G401.6 (cell line): ENCODE measurements around the gene DOCK4.
"Not testable (repeated sequence)": the region's sequence is repeated elsewhere in the genome, so short reads cannot be mapped to it uniquely, and the experiment has no call there.

Experiments
- FAIRE-seq: peaks from 2 replicates; lab custom pipeline; 2012; peaks lifted over from hg19 to GRCh38; lab: Jason Lieb, UNC

DOCK4 gene

DNA sequence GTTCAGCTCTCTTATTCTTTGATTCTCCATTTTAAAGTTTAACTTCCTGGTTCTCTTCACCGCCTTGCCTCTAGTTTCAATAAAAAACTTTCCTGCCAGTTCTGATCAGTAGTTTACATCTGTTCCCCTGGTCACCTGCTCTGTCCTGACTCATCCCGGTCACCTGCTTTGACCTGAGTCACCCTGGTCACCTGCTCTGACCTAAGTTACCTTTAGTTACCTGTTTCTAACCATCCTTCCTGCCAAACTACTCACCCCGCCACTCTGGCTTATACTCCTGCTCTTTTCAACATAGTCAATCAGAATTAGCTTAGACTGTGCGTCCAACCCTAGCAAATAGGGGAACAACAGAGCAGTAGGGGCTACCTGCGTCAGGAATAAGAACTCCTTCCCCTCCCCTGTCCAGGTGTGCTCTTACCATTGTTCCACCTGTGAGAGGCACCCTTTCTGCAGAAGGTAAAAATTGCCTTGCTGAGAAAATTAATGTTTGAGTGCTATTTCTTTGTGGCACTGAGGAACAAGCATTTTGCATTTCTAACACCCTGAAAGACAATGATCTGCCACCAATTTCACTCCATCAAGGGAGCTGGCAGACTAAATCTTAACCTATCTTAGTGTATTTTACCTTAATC lies 263.6 kb downstream of the DOCK4 start:
- no peak for FAIRE-seq

DNA sequence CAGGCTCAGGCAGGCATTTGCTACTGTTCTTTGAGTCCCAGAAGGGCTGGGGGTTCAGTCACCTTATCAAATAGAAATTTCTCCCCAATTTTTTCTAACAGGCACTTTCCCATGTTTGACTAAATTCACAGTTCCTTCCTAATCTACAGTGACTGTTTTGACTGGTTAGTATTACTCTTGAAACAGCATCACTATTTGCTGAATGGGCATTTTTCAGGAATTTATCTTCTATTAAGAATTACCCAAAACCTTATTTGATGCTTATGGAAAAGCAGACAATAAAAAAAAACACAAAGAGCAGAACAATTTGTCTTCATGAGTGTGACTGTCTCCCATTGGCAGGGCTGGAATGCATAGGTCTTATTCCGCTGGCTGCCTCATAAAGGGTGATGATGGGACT lies 269.0 kb downstream of the DOCK4 start:
- FAIRE-seq, result no peak

DNA sequence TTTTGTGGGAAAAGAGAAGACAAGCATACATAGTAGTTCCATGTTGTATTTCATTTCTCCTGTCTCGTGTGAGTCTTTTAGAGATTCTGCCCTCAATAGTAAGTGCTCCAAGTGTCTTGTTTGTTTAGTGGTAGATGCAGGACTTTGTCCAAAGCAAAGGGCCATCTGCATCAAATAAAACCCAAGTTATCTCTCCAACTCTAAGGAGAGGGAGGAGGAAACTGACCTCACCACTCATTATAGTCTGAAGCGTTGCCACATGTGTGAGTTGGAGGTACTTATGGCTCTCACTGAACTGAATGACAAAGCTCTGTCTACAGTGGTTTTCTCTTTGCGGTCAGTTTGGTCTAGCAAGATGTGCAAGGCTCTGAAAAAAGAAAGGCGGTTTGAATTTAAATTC lies 272.6 kb downstream of the DOCK4 start:
- no peak for FAIRE-seq

DNA sequence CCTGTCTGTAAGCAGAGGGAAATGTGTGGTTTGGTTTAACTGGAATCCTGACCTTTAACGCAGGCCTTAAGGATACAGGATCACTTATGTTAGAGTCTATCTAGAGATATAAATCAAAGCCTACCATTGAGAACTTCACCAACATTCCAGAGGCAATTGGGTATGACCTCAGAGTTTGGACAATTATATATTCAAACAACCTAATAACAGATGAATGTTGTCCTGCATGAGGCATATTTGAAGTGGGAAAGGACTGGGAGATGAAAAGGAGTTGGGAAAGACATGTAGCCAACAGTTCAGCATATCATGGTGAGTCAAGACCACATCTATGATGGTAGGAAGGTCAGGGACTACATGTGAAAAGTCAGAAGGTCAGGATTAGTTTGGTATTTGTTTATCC lies 274.2 kb downstream of the DOCK4 start:
- no peak for FAIRE-seq

DNA sequence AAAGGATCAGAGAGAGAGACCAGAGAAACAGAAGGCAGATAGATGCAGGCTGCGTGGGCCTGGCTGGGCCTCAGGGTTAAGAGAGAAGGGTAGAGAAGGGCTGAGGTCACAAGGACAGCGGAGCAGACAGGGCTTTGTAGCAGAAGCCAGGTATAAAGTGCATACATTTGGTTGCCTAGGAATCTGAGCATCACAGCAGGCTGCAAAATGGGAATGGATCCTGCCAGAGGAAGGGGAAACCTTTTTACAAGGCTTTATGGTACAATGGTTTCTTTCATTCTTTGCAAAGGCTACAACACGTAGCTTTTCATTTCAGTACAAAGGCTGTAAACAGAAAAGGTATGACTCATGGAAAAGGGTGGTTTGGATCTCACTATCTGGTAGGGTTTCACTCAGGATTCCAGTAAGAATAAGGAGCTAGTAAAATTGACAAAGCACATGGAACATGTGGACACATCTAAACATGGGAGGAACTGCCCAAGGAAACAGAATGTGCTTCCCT lies 275.1 kb downstream of the DOCK4 start:
- FAIRE-seq, result no peak

DNA sequence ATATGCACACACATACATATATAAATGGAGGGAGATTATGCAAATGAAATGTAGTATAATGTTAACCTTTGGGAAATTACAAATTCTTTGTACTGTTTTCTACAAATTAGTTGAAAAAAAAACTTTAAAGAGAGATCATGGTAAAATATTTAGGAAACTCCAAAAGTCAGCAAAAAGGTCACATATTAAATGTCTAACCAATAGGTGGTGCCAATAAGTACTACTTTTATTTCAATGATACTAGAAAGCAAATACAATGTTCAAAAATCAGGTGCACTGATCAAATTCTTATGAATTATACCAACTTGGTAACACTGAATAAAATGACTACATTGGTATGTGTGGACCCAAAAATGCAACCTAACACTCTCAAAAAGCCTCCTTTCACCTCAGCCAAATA lies 276.9 kb downstream of the DOCK4 start:
- no peak for FAIRE-seq

DNA sequence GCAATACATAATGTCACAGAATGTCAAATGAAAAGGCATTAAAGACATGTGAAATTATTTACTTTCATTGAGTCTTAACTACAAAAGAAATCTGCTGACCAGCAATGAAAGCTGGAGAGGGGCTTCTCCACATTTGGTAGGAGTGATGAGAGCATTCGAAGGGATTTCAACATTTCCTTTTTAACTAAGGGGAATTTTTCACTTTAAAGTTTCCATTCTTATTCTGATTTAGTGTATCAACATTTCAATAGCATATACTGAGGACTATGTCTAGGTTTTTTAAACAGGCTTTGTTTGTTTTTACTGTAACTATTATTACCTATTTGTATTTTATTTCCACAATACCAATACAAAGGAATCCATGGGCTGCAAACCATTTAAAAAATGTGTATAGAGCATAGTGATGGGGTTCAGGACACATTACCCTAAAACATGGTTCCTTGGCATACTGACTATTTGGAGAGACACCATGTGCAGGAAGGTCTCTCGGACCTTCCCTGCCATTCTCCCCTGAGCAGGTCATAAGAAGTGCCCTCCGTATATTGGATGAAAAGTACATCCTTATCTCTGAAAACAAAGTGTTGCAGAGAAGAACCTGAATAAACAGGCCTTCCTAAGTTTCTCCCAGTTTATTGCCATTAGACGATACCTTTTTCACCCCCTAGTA lies 278.7 kb downstream of the DOCK4 start:
- FAIRE-seq, result no peak

DNA sequence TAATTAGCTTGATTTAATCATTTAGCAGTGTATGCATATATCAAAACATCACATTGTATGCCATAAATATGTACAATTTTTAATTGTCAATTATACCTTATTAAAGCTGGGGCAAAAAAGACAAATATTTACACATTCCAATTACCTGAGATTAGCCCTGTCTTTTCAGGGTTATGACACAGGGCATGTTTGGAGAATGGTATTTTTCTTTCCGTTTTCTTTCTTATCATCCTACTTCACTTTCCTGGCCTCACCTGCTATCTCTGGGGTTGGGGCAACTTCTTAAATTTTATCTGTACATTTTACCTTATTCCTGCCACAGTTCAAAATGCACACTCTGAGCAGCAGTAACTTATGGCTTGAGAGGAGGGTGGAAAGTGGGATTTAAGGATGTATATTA lies 285.9 kb downstream of the DOCK4 start:
- FAIRE-seq, result no peak

DNA sequence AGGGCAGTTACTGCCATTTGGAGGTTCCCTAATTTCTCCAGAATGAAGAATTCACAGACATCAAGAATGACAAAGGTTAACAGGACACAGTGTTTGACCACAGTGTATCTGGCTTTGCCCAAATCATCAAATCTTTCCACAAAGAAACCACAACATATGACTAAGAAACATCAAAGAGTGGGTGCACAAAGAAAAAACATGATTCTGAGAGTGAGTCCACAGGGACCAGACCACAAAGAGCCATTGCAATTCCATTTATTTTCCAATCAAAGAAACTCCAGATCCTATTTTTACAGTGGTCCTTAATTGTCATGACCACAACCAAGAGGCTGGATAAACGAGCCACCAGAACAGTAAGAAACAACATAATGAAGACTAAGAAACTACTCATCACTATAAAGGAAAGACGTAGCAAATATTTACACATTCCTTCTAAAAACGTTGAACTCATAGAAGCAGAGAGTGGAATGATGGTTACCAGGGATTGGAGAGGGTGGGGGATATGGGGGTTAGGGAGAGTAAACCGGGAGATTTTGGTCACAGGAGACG lies 286.5 kb downstream of the DOCK4 start:
- no peak for FAIRE-seq

DNA sequence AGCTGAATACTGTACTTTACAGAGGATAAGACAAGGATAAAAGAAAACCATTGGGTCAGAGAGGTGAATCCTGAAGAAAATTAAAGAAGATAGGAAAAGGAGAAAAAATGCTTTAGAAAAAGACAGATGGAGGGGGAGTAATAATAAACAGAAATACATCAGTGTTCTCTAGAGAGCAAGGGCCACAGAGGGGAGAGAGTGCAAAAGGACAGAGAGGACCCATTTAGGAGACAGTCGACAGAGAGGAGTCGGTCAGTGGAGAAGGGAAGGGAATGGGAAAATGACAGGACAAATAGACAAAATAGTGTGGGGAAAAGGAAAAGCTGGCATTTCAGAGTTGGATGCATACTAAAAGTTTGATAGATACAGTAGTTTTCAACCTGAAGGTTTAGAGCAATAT lies 287.0 kb downstream of the DOCK4 start:
- FAIRE-seq, result no peak

DNA sequence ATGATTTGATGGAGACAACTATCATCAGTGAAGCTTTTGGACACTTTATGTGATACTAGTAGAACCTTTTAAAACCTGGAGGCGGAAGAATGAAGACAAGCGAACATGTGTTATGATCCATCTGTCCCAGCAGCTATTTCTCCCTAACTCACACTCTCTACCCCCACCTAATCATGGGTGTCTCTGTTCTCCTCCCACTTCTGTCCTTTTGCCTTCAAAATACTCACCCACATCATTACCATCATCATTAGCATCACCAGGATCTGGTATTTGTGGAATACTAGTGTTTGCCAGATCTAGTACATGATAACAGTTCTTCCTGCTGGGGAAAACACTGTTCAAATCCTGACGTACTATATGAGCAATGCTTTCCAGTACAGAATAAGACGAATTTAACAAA lies 287.7 kb downstream of the DOCK4 start:
- no peak for FAIRE-seq

DNA sequence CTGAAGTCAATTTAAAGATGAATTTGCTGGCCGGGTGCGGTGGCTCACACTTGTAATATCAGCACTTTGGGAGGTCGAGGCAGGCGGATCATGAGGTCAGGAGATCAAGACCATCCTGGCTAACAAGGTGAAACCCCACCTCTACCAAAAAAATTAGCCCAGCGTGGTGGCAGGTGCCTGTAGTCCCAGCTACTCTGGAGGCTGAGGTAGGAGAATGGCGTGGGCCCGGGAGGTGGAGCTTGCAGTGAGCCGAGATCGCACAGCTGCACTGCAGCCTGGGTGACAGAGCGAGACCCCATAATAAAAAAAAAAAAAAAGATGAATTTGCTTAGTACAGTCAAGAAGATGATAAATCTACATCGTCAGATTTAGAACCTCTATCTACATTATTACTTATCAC lies 288.8 kb downstream of the DOCK4 start:
- not testable (repeated sequence) for FAIRE-seq

DNA sequence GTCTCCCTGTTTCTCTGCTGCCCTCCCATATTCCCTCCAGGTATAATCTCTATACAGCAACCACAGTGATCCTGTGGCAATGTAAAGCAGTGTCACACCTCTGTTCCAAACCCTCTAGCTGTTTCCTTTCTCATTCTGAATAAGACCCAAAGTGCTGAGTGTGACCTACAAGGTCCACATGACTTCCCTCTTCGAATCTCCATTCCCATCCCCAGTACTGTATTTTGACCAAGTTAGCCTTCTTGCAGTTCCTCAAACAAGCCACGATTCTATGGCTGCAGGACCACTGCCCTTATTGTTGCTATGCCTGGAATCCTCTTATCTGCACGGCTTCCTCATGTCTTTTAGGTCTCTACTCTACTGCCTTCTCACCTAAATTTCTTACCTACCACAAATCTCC lies 291.9 kb downstream of the DOCK4 start:
- no peak for FAIRE-seq

DNA sequence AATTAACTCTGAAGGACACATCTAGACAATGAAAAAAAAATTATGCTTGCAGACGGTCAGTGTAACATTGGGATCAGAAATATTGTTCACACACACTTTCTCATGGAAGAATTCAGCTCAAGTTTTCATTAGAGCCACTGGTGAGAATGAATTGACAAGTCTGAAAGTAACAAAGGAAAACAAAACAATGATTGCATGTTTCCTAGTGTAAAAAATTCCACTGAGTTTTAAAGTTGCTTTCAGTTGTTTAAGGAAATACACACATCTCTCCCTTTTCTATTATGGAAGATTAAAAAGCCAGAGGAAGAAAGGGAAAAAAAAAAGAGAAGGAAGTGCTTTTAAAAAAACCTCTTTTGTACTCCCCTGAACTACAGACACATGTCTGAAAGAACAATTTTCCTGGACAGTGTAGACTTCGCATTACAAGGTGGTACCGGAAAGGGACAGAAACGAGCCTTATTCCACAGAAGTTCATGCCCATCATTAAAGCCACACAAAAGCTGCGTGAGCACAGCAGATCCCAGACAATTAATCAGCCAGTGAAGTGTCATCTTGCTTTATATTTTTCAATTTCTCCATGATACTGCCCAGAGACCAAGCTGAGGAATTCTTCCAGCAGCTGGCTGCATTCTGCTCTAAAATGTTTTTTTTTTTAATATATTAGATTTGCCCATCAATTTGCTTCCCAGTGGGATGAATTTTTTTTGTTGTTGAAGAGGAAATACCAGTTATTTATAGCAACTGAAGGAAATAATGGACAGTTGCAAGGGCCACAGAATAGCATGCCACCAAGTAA lies 294.8 kb downstream of the DOCK4 start:
- FAIRE-seq, result no peak

DNA sequence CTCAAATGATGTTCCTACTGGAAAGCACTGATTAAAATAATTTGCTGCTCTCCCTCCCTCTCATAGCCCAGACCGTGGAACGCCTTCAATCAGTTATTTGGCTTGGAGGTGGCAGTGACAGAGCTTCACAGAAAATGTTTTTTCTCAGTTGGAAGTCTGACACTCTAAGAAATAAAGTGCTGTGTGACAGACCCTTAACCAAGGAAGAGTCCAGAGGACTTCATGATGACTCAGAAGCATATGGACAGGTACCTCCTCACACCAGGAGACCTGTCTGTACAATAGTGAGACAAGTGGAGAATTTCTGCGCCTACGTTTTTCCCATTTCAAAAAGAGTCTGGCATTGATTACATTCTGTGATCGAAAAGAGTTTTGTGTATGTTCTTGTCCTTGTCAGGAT lies 295.5 kb downstream of the DOCK4 start:
- no peak for FAIRE-seq

DNA sequence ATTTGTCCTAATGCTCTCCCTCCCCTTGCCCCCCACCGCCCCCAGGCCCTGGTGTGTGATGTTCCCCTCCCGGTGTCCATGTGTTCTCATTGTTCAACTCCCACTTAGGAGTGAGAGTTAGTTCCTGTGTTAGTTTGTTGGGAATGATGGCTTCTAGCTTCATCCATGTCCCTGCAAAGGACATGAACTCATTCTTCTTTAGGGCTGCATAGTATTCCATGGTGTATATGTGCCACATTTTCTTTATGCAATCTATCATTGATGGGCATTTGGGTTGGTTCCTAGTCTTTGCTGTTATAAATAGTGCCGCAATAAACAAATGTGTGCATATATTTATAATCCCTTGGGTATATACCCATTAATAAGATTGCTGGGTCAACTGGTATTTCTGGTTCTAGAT lies 297.5 kb downstream of the DOCK4 start:
- not testable (repeated sequence) for FAIRE-seq

DNA sequence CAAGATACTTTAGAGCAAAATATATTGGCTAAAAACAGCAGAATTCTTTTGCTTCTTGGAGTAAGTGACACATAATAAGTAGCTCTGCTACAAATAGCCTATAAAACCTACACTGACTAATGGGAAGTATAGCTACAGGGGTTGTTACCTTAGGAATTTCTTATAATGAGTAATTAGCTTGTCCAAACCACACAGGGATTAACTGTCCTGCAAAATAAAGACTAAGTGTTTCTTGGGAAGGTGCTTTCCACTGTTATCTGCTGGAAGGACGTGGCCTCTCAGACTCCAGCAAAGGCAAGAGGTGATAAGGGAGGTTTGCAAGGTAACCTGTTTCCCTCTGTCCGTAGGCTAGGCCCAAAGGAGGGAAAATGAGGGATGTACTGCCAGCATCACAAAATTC lies 302.4 kb downstream of the DOCK4 start:
- no peak for FAIRE-seq

DNA sequence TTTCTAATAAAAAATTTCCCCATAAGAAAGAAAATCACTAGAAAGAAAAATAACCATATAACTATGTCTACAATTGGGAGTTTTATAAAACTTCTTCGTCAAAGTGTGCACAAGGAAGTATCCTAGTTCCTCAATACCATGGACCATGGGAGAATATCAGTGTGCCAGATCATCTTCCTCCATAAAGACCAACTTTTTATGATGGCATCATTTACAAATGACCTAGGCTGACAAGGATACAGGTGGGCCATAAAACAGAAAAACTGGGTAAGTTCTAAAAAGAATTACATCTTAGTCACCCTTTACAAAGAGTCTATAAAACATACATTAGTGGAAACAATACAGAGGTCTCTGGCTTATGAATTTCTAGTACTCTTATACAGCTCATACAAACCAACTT lies 303.2 kb downstream of the DOCK4 start:
- FAIRE-seq, result no peak

DNA sequence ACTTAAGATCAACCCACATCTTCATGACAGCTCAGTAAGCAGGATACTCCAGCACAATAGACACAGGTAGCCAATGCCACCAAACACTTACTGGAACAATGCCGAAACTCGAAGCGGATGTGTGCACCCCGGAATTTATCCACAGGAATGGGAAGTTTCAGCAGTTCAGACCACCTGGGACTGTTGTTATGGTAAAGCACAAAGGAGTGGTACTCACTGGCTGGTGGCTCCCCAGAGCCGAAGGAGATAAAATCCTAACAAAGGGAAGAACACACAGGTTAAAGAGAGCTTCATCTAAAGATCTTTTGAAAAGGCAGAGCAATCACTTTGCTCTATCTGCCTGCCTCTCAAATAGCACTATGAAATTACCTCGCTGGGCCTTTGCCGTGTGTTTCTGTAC lies 305.9 kb downstream of the DOCK4 start:
- no peak for FAIRE-seq

DNA sequence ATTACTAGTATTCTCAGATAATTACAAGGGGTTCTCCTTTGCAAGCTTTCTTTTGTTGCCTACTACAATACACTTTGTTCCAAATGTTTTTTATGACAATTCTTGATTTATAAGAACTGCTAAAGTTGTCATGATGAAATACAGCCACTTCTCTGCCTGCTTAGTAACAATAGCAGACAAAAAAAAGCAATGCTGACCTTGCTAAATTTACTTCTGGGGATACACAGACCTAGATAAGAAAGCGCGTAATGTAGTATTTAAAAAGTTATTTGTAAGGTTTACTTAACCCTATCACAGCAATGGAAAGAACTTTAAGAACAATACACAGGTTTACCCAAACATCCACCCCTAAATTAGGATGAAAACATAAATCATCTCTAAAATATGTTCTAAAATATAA lies 311.1 kb downstream of the DOCK4 start:
- no peak for FAIRE-seq

DNA sequence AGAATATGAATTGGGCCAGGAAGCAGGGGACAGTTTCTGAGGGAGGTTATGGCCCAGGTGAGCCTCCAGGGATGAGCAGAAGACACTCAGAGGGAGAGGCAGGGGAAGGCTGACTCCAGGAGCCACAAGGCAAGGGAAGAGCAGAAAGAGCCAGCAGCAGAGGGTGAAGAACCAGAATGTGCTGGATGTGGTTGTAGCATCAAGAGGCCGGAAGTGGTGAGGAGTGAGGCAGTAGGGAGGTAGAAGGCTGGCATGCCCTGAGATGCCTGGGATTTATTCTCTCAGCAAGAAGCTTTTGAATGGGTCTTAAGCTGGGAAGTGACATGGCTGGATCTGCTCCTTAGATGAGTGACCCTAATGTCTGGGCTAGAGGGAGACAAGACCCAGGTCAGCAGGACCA lies 311.7 kb downstream of the DOCK4 start:
- no peak for FAIRE-seq

DNA sequence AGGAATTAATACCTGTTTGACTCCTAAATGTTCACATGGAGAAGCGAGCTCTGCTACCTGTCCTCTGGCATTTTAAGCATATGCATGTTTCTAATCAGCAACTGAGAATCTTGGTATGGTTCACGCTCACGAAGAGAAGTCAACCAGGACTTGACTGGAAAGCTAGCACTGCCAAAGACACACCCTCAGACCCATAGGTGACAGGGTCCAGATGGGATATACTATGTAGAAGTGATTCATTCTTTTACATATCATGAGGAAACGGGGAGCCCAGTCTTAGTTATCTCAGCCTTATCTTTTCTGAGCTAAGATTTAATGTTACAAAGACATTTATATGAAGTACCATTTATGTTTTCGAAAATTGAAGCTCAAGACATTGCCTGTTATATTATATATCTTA lies 313.0 kb downstream of the DOCK4 start:
- no peak for FAIRE-seq

DNA sequence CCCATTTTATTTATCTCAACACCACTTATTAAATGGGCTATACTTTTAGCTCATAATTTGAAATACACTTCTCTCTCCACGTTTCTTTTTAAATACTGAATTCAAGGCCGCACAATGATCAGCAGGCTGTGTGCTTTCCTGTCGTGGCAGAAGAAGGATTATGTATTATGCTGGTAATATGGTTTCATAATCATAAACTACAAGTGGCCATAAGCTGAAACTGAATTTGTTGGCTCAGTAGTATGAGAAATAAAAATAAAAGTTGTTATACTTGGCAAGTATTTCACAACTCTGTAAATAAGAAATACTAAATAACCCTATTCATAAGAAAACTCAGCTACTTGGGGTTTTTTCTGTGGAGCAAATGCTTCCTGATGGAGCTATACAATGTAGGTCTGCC lies 313.6 kb downstream of the DOCK4 start:
- FAIRE-seq, result no peak
